Measurements from ENCODE around the gene NPTX2. TPM values are rescaled to one million over a fixed set of nuclear protein-coding genes. Genes with fewer than 3 reads are reported as not detected.

Gene NPTX2
- total RNA-seq, 1 experiment from 2014 or later, result not detected

DNA sequence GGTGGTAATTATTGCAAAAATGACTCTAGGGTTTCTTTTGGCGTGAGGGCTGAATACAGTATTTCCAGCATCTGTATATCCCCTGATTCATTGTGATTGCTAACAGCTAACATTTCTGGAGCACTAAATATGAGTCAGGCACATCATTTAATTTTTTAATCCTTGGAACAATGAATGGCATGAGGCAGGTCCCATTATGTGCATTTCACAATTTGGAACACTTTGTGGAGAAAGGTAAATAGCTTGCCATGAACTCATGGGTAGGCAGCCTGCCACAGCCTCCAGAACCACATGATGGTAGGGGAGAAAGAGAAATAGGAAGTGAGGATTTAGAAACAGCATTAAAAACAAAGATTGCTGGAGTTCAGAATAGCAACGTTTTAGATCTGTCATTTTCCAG, 1.7 kb downstream of the NPTX2 start:
- DNase-seq (ENCODE audit: low spot score), result no peak

DNA sequence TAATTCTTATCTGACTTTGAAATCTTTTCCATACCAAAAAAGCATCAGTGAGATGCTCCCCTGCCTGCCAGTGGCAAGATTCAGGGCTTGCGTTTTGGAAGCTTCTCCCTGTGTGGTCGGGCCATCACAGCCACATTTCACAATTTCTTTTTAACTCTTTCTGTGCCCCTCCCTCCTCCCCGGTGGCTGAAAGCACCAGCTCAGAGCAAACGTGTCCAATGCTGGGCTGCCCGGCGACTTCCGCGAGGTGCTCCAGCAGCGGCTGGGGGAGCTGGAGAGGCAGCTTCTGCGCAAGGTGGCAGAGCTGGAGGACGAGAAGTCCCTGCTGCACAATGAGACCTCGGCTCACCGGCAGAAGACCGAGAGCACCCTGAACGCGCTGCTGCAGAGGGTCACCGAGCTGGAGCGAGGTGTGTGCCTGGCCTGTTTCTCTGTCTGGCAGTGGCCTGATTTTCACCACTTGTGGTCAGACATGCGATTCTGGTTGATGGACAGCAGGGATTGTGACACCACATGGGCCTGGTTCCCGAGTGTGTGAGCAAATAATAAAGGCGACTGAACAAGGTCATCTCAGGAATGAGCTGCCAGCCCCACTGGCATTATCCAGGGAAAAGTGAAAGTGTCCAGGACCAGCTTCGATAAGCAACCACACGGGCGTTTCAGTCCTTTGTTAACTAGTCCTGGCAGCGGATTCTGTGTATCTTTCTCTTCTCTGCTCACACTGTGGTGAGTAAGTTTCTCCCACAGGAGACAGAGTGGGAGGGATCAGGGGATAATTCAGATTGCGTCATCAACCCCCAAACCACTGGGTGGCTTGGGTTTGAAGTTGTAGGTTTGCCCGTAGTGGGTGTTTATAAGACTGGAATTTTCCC, 2.6 kb downstream of the NPTX2 start:
- no peak for DNase-seq (ENCODE audit: low spot score)

DNA sequence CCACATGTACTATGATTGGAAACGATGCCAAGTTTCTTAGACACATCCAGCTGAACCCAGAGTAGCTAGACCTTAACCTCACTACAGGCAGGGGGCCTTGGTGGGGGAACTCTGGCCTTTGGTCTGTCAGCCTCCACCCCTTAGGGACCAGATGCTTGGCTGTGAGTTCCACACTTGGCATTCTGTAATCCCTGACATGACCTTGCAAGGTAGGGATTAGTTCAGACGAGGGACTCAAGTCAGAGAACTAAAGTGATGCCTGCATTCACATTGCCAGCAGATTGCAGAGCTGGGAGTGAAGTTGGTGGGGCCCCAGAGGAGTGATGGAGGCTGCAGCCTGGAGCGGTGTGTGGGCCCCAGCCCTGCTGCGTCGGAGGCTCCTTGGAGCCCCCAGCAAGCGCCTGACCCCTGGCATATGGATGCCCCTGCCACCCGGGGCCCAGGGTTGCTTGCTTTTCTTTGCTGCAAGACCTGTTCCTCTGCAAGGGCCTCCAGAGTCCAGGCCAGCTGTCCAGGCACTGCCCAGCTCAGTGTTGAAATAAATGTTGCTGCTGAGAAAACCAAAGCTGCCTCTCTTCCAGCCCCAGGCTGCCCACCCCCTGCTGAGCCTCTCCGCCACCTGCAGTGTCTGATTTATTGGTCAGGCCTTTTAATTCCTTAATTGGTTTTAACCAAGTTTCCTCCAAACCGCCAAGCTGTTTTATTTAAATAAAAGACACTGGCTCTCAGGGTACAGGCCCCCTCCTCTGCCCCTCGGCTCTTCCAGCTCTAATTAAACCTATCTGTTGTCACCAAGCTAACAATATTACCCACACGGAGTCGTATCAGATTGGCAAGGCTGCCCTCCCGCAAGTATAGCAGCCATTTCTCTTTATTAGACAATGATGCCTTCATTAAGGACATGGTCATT, 4.7 kb downstream of the NPTX2 start:
- DNase-seq (ENCODE audit: low spot score), result no peak

DNA sequence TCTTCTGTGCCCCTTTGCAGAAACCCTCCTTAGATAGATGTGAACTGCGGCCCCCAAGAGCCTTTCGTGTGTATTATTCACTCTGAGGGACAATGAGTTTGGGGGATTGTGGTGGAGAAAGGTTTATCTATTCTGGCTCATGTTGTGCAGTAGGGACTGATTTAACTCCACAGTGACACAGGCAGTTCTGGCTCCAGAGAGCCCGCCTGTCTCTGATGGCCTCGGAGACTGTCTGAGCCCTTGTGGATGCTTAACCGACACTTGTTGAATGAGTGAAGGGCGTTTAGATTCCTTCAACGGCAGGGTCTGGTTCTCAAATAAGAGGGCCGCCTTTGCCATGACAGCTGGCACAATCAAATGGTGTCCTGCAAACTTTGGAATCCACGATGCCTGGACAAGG, 5.8 kb downstream of the NPTX2 start:
- no peak for DNase-seq (ENCODE audit: low spot score)

DNA sequence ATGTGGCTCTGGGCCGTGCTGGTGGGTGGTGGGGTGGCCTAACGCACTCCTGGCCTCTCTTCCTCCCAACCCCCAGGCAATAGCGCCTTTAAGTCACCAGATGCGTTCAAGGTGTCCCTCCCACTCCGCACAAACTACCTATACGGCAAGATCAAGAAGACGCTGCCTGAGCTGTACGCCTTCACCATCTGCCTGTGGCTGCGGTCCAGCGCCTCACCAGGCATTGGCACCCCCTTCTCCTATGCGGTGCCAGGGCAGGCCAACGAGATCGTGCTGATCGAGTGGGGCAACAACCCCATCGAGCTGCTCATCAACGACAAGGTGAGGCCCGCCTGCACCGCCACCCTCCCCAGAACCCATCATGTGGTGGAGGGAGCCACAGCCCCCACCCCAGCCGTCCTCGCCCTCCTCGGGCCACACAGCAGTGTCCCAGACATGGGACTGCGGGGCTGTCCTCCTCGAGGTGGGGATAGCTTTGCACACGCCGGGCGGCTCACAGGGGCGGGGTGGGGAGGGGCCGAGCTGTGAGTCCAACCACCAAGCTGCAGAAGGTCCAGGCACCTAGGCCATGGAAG, 7.8 kb downstream of the NPTX2 start:
- no peak for DNase-seq (ENCODE audit: low spot score)

DNA sequence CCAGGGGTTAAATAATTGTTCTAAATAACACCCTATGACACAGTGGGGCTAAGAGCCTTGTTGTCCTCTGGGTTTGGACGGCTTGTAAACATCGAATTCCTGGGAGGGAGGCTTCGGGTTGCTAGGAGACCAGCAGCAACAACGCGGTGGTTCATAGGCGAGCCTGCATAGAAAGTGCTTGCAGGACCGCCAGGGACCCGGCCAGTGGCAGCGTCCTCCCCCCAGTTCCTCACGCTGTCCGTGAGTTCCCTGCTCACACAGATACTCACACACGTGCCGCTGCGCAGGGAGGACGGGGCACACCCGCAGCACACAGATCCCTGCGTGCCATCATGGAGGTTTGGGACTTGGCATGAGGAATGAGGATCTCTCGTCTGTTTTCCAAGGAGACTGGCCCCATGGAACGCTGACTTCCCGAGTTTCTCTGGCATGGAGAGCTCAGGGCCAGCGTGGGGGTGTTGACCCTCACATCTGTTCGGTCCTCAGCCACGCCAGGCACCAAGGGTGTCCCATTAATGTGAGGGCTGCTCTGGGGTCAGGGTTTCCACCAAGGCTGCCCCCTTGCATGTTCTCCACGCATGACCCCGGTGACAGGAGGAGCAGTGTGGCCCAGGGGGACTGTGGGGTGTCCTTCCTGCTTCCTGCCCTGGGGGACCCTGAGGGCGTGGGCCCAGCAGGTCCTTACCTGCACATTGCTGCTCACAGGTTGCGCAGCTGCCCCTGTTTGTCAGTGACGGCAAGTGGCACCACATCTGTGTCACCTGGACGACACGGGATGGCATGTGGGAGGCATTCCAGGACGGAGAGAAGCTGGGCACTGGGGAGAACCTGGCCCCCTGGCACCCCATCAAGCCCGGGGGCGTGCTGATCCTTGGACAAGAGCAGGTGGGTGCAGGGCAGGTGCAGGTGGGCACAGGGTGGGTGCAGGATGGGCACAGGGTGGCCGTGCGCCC, 9.7 kb downstream of the NPTX2 start:
- DNase-seq (ENCODE audit: low spot score), result peak; percentile 24

DNA sequence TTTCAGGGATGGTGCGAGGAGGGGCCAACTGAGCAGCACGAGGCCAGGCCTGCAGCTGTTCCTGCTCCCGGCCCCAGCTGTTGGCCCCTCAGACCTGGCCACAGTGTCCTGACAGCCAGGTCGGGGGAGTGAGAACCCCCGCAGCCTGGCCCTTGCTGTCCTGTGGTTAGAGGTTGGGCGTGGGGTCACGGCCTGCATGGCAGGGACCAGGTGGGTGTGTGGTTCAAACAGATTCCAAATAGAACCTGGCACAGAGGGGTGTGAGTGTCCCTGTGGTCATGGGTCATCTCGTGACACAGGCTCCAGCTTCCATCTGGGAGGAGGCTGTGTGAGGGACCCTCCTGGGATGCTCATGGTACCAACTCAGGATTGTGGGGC, 10.3 kb downstream of the NPTX2 start:
- DNase-seq (ENCODE audit: low spot score), result no peak

DNA sequence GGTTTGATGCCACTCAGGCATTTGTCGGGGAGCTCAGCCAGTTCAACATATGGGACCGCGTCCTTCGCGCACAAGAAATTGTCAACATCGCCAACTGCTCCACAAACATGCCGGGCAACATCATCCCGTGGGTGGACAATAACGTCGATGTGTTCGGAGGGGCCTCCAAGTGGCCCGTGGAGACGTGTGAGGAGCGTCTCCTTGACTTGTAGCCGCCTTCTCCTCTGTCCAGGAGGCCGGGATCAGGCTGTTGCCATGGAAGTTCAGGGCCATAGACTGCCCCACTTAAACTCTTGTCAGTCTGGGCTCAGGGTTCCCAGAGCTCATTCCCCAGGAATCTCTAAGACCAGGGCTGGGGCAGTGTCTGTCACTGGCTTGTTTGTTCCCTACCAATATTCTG, 11.3 kb downstream of the NPTX2 start:
- DNase-seq (ENCODE audit: low spot score), result no peak

DNA sequence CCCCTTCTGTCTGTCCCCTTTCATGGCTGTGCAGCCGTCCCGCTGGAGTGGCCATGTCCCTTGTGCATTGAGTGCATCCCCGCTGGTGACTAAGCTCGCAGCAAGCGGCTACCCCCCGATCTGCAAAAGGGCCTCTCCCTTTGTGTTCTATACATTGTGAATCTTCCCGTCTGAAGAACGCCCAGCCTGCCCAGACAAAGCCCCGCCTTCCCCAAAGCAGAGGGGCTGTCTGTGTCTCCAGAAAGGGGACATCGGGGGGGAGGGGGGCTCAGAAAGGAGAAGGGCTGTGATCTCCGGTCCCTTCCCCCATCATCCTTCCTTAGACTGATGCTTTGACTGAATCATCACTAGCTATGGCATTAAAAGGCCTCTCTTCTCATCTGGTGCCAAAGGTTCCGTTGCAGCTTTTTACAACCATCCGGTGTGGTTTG, 11.9 kb downstream of the NPTX2 start:
- DNase-seq (ENCODE audit: low spot score), result no peak

DNA sequence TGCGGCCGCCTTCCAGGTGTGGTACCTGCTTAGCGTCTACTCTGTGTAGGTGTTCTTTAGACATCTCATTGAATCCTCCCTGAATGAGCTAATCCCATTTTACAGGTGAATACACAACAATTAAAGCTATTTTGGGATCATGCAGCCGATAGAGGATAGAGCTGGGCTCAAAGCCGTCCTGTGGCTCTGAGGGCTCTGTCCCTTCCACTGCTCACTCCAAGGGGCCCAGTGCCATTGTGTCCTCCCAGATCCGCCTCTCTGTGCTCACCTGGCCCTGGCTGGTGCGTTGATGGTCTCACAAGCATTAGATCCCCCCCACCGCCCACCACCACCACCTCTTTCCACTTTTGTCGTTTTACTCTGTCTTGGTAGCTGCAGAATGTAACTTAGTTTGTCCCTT, 13.1 kb downstream of the NPTX2 start:
- DNase-seq (ENCODE audit: low spot score), result no peak

DNA sequence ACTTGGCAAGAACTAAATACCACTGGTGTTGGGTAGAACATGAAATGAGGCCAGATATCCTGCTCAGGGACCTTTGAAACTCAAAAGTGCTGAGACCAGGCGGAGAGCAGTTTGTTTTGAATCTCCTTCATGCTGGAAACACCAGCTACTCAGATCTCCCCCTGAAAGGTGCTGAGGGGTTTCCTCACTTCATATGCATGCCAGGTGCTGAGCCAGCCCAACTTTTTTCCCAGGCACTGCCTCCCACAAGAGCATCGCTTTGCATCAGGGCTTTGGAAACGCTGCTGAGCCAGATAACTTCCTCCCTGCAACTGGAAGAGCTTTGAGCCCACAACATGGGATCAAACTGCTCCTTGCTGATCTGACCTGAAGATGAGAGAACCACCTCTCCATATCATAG, 13.7 kb downstream of the NPTX2 start:
- no peak for DNase-seq (ENCODE audit: low spot score)

DNA sequence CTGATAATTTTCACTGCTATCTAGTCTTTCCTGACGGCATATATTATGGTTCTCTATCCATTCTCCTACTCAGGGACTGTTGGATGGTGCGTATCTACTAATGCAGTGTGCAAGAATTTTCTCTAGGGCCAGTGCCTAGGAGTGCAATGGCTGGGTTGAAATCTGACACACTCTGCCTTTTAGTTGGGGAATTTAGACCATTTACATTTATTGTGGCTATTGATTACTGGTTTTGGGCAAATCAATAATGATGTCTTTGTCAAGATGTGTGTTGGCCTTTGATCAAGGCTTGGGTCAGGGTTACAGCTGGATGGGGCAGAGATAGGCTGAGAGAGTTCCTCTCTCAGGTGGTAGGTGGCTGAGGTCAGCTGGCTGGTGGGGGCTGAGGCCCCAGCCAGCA, 21.8 kb downstream of the NPTX2 start:
- DNase-seq (ENCODE audit: low spot score), result no peak

DNA sequence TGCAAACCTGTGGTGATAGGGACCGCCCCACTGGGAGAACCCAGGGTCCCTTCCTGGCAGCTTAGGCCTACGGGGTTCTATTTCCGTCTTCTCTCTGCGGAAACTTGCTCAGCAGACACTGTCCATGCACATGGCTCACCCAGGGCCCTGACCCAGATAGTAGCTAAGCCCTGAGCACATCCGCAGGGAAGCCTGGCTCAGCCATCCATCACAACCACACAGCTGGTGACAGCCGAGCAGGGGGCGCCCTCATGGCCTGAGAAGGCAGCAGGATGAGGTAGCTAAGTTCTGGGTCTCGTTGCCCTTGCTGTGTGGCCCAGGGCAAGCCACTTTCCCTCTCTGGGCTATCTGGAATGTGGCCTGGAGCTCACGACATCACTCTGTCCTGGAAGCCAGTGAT, 23.3 kb downstream of the NPTX2 start:
- DNase-seq (ENCODE audit: low spot score), result no peak

DNA sequence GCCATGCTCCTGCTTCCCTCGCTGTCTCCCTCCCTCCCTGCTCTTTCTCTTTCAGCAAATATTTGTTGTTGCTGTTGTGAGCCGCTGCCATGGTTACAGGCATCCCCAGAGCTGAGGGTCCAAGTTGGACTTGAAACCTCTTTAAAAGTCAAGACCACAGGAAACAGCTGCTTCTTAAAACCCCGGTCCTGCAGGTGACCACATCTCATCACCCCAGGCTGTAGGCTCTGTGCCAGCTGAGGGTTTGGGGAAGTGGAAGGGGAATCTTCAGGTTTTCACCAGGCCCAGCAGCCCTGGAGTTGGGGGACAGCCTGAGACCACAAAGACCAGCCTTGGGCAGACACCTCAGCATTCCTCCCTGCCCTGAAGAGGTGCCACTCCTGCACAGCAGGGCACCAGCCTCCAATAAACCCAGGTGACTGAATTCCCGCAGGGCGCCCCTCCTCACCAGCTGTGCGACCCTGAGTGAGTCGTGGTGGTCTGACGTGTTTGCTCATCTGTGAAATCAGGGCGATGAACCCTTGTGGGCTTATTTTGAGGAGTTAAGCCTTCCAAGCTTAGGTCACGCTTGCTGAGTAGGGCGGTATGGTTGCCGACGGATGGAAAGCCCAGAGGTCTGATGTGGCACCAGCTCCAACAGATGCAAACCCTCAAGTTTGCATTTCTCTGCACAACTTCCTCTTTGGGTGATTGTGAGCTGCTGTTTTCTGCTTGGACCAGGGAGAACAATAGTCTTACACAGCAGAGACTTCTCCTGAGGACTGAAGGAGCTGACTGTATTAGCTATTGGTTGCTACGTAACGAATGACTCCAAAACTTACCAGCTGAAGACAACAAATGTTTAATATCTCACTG, 24.8 kb downstream of the NPTX2 start:
- no peak for DNase-seq (ENCODE audit: low spot score)

DNA sequence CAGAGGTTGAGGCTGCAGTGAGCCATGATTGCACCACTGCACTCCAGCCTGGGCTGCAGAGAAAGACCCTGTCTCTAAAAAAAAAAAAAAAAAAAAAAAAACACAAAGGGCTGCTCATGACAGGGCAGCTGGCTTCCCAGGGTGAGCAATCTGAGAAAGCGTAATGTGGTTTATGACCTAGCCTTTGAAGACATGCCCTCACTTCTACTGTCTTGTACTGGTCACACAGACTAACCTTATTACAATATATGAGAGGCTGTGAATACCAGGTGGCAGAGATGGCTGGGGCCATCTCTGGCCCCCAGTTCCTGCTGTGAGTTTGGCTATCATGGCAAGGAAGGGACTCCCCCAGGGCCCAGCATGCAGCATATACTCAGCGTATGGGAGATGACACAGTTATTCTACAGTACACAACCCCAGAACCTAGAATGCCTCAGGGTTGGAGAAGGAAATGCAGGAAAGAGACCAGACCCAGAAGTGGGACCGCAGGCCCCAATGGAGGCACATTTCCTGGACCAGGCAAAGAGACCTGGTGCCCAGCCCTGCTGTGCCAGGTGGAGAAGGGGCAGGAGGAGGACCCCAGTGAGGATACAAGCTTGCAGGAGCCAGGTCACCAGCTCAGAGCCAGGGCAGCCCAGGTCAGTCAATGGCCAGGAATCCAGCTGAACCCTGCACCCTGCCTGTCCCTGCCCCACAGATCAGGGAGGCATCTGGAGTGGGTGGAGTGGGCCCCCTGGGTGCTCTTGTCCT, 26.3 kb downstream of the NPTX2 start:
- DNase-seq (ENCODE audit: low spot score), result no peak

DNA sequence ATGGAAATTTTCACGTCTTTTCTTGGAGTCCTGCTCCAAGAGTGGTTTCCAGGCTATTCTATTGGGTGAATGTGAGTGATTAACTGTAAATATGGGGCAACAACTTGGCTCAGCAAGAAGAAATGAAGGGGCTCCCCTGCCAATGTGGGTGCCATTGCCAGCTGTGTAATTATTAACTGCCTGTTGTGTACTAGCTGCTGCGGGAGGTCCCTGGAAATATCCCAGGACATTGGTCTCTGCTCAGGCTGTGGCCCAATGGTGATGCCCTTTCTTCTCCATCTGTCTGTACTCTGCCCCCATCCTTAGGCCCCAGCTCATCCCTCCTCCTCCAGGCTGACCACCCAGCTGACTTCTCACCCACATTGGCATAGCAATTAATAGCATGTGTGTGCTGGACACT, 29.4 kb downstream of the NPTX2 start:
- no peak for DNase-seq (ENCODE audit: low spot score)

DNA sequence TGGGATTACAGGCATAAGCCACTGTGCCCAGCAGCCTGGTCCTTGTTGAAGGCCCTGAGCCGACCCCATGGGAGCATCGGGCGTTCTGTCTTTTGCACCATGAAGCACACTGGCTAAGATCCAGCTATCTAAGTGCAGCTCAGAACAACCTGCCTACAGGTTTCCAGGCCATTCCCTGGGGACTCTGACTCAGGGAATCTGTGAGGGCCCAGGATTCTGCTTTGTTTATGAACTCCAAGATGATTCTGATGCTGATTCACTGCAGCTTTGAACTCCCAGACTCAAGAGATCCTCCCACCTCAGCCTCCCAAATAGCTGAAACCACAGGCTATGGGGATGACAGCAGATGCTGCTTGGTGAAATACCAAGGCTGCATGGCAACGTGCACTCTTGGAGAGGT, 30.2 kb downstream of the NPTX2 start:
- no peak for DNase-seq (ENCODE audit: low spot score)

DNA sequence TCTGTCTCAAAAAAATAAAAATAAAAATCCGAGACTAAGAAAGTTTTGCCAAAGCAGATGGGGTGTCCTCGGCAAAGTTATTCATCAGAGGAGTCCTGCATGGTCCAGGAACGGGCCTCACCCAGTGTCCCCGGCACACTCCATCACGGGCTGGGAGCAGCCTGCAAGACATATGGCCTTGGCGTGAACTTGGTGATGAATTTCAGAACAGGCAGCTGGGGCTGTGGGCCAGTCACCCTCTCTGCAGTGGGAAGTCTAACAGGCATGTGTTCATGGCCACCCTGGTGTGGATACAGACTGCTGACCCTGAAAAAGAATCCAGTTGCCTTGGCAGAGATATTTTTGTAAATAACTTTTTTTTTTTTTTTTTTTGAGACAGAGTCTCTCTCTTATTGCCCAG, 34.7 kb downstream of the NPTX2 start:
- no peak for DNase-seq (ENCODE audit: low spot score)

DNA sequence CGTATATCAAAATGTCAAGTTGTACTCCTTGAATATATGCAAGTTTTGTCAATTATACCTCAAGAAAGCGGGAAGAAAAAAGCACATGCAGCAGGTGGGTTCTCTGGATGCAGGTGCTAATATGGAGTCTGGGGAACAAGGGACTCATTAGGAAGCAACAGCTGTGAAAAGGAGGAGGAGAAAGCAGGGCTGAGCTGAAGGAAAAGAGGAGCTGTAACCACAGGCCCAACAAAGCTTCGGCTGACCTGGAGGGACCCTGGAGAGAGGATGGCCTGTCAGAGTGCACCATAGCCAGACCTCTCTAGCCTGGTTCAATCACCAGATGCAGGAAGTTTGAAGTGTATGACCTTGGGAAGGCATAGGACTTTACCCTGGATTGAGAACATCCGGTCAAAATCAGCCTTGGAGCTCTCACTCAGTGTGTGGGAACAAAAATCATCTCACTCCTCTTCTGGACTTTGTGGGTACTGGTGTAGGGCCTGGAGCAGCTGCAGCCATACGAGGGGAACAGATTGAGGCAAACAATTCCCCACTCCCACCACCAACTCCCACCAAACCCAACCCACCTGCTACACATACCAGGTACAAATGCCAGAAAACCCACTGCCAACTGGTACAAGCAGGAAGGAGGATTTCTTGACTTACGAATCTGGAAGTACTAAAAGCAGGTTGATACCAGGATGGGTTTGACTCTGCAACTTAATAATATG, 36.7 kb downstream of the NPTX2 start:
- no peak for DNase-seq (ENCODE audit: low spot score)
